ENCODE data around the gene FBP2.

DNA sequence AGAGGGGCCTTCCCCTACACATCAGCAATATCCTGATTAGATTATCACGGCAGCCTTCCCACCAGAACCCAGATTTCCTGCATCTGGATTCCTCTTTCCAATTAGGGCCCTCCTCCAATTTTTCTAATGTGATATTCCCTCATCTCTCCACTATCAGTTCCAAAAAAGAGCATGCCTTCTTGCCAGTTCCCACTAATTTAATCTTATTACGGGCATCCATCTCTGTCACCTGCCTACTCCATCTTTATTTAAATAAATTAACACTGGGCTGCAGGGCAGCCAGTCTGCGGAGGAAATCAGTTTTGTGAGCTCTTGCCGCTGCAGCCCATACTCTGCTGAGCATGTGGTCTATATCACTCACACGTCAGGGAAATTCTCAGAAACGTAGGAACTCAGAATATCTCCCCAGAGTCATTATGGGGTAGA lies 16.6 kb upstream of the FBP2 start:
- TF ChIP-seq, protein P1, sequence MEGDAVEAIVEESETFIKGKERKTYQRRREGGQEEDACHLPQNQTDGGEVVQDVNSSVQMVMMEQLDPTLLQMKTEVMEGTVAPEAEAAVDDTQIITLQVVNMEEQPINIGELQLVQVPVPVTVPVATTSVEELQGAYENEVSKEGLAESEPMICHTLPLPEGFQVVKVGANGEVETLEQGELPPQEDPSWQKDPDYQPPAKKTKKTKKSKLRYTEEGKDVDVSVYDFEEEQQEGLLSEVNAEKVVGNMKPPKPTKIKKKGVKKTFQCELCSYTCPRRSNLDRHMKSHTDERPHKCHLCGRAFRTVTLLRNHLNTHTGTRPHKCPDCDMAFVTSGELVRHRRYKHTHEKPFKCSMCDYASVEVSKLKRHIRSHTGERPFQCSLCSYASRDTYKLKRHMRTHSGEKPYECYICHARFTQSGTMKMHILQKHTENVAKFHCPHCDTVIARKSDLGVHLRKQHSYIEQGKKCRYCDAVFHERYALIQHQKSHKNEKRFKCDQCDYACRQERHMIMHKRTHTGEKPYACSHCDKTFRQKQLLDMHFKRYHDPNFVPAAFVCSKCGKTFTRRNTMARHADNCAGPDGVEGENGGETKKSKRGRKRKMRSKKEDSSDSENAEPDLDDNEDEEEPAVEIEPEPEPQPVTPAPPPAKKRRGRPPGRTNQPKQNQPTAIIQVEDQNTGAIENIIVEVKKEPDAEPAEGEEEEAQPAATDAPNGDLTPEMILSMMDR (IDR thresholded peaks at IDR 0.05 in 4 of 5, conservative IDR thresholded peaks at IDR 0.05 in 1 of 5): no peak
- no peak for TF ChIP-seq POLR2A (IDR thresholded peaks at IDR 0.05)
